ENCODE results near the gene ATP8A1. TPM values are rescaled to one million over a fixed set of nuclear protein-coding genes. Genes with fewer than 3 reads are reported as not detected.
"Not testable (repeated sequence)": the region's sequence is repeated elsewhere in the genome, so short reads cannot be mapped to it uniquely, and the experiment has no call there.

Gene ATP8A1
- total RNA-seq: 10 to 100 TPM; 20.9 to 21.1 TPM

DNA sequence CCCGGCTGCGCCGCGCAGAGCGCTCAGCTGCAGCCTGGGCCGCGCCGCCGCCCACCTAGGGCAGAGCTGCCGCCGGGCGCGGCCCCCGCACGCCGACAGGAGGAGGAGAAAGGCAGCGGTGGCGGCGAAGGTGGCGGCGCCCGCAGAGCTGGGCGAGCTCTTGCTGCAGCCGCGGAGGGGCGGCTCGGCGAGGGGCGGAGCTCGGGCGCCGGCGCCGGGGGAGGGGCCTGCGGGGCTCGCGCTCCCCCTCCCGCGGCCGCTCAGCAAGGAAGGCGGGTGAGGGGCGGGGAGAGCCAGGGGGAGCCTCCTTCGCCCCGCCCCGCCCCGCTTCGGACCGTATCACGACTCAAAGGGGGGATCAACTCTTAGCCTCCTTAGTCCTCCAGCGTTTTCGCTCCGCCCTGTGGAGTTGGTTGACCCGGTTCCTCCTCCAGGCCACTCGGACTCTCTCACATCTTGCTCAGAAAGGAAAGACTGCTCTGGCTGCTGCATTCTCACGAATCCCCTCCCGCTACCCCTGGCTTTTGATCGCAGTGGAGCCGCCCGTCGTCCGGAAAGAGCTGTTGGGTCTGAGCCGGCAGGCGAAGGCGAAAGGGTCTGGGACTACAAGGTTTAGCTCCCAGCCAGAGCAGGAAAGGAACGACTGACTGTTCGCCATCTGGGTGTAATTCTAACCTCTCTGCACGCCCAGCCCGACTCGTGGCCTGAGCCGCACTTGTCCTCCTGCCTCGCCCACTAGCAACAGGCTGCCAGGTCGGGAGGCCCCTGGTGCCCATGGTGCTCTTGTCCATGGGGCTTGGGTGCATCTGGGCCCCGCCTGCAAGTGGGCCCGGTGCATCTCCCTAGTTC lies at the start of gene ATP8A1:
Gene ATP8A1 (minus strand): TSS at position 162 of the 849 bp plus-strand sequence. CDS start 232 bp downstream, outside the sequence.
- Mint-ChIP-seq H3K9me3 (peaks cover 3% of the 10 kb centered on the region), H3K4me3 (peak within 1 kb of the TSS; percentile 87), H3K27me3 (no peaks in the 10 kb centered on the region), H3K4me1 (peaks cover 30% of the 10 kb centered on the region), H3K27ac (peak within 1 kb of the TSS; percentile 98), H3K36me3 (ENCODE audit: low read depth) (peaks cover 19% of the 10 kb centered on the region)
- peak; percentile 92 for DNase-seq
- ChIA-PET CTCF (interaction anchor here (1.4 to 3.4 kb wide), 7 partner anchors 8 to 23 kb away, joined by 4 to 26 read pairs (median 8); no protein-coding TSS in a partner anchor), POLR2A (interaction anchor here (0.7 to 1.1 kb wide), 4 partner anchors 12 to 88 kb away, joined by 3 to 6 read pairs (median 4); no protein-coding TSS in a partner anchor)

DNA sequence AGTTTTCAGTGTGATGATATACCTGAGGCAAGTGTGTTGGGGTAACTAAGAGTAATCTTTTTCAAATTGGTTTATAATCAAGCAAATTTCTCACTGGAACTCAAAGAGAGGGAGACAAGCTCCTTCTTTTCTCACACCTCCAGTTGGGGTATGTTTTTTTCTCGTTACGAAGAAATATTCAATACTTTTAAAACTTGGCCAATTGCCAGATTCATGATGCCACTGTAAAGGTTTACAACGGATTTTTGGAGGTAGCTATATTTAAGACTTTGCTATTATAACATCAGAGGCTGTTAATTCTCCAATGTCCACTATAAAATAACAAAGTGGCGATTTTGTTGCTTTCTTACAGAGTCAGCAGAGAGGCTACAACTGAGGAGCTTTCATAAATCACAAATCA lies 49.2 kb upstream of the ATP8A1 start:
- CTCF ChIA-PET: interaction anchor here (1.3 kb wide), 1 partner anchor 9 kb away, joined by 4 read pairs; no protein-coding TSS in a partner anchor
- Mint-ChIP-seq H3K4me1 (no peaks in the 10 kb centered on the region), H3K4me3 (no peak overlapping the region), H3K27me3 (peaks cover 2% of the 10 kb centered on the region), H3K9me3 (no peaks in the 10 kb centered on the region), H3K36me3 (ENCODE audit: low read depth) (no peaks in the 10 kb centered on the region), H3K27ac (no peak overlapping the region)
- DNase-seq: no peak
- POLR2A ChIA-PET: no interaction called here

DNA sequence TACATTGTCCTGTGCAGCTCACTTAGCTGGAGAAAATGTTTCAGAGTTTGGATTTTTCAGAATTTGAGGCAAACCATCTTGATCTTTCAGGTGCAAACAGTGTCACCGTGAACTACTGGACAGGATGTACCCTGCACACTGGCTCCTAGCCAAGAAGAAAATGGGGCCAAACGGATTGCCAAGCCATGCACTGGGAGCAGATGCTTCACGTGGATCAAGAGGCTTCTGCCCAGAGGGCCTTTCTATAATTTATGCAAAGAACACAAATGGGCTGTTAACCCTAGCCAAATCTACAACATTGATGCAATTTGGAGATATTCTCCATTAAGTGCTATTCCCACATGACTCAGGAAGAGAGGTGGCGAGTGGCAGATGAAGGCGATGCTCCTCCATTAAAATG lies 46.9 kb upstream of the ATP8A1 start:
- Mint-ChIP-seq H3K4me3 (no peak overlapping the region), H3K9me3 (peaks cover 3% of the 10 kb centered on the region), H3K36me3 (ENCODE audit: low read depth) (no peaks in the 10 kb centered on the region), H3K27me3 (no peaks in the 10 kb centered on the region), H3K4me1 (no peaks in the 10 kb centered on the region), H3K27ac (no peak overlapping the region)
- POLR2A ChIA-PET: no interaction called here
- CTCF ChIA-PET: no interaction called here
- no peak for DNase-seq

DNA sequence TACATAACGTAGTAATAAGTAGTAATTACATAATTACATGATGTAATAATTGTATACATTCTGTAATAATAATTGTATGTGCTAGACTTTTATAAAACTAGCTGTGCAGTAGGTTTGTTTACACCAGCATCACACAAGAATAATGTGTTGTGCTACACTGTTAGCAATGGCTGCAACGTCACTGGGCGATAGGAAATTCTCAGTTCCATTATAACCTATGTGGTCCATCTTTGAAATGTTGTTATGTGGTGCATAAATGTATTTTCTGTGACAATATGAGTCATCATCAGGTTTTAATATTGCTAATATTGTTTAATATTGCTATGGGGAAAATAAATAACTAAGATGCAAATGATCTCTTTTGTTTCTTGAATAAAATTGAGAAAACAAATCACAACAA lies 46.0 kb upstream of the ATP8A1 start:
- ChIA-PET POLR2A (no interaction called here), CTCF (no interaction called here)
- H3K9me3 Mint-ChIP-seq: peaks cover 3% of the 10 kb centered on the region
- H3K27ac Mint-ChIP-seq: no peak overlapping the region
- no peak for DNase-seq
- H3K36me3 Mint-ChIP-seq (ENCODE audit: low read depth): no peaks in the 10 kb centered on the region
- H3K4me1 Mint-ChIP-seq: no peaks in the 10 kb centered on the region
- no peak overlapping the region for H3K4me3 Mint-ChIP-seq
- H3K27me3 Mint-ChIP-seq: no peaks in the 10 kb centered on the region

DNA sequence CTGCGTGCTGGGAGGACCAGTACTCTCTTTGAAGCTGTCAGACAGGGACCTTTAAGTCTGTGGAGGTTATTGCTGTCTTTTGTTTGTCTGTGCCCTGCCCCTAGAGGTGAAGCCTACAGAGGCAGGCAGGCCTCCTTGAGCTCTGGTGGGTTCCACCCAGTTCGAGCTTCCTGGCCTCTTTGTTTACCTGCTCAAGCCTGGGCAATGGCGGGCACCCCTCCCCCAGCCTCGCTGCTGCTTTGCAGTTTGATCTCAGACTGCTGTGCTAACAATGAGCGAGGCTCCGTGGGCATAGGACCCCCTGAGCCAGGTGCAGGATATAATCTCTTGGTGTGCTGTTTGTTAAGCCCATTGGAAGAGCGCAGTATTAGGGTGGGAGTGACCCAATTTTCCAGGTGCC lies 44.9 kb upstream of the ATP8A1 start:
- H3K27ac Mint-ChIP-seq; POLR2A ChIA-PET; CTCF ChIA-PET; H3K4me1 Mint-ChIP-seq; H3K36me3 Mint-ChIP-seq (ENCODE audit: low read depth); H3K9me3 Mint-ChIP-seq; H3K27me3 Mint-ChIP-seq; DNase-seq; H3K4me3 Mint-ChIP-seq: not testable (repeated sequence)

DNA sequence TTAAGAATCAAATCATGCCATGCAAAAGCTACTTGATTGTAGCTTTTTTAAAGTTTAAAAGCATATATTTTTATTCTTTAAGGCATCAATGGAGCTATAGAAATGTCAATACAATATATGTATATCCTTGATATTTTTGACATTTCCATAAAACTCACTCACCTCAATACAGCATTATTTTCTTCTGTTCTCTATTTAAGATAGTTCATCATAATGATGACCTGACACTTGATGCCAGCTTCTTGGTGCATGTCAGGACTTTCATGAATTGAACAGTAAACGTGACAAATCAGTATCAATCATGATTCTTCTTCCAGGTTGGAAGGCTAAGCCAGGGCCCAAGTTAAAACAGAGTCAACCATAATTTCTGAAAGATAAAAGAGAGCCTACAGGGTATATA lies 33.6 kb upstream of the ATP8A1 start:
- POLR2A ChIA-PET: no interaction called here
- H3K27me3 Mint-ChIP-seq: peaks cover 6% of the 10 kb centered on the region

DNA sequence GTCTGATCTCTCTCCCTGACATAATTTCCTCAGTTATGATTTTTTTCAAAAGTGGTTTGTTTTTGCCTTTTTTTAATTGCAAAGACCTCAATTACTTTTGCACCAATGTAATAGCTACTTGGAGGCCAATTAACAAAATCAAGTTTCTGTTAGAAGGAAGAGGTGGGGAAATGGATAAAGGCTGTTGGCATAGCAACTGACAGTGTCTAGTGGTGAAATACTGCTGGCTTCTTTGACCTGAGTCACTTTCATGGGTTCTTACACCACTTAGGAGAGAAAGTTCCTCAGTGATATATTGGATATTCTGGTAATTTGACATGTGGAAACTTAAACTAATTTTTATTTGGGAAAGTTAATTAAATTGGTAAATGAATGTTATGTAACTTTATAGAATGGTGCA lies 26.5 kb upstream of the ATP8A1 start:
- Mint-ChIP-seq H3K27me3 (peaks cover 9% of the 10 kb centered on the region), H3K27ac (no peak overlapping the region), H3K4me3 (no peak overlapping the region), H3K36me3 (ENCODE audit: low read depth) (peaks cover 5% of the 10 kb centered on the region), H3K9me3 (peaks cover 3% of the 10 kb centered on the region), H3K4me1 (peaks cover 7% of the 10 kb centered on the region)
- CTCF ChIA-PET: no interaction called here
- DNase-seq: no peak
- POLR2A ChIA-PET: no interaction called here

More for the DNA sequence above, 33.6 kb upstream of the ATP8A1 start:
- H3K9me3 Mint-ChIP-seq: no peaks in the 10 kb centered on the region
- no peak overlapping the region for H3K4me3 Mint-ChIP-seq
- H3K27ac Mint-ChIP-seq: no peak overlapping the region
- no peaks in the 10 kb centered on the region for H3K4me1 Mint-ChIP-seq
- CTCF ChIA-PET: interaction anchor here (1.7 kb wide), 1 partner anchor 12 kb away, joined by 6 read pairs; no protein-coding TSS in a partner anchor
- no peak for DNase-seq
- H3K36me3 Mint-ChIP-seq (ENCODE audit: low read depth): no peaks in the 10 kb centered on the region

DNA sequence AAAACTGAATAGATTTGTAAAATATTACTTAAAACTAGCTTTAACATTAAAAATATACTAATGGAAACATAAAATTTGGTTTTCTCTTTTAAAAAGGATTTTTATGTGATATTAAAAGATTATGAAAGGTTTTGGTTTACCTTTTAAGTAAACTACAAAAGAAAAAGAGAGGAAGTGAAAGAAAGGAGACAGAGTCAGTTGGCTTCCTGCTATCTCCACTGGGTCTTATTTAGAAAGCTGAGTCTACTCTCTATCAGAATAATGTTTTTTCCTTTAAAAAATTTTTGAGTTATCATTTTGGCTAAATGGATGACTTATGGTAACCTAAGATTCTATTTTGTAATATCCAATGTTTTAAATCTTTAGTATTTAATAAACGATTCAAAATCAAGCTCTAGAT lies 21.6 kb upstream of the ATP8A1 start:
- Mint-ChIP-seq H3K27me3 (no peaks in the 10 kb centered on the region), H3K4me1 (peaks cover 11% of the 10 kb centered on the region), H3K4me3 (no peak overlapping the region), H3K9me3 (peaks cover 7% of the 10 kb centered on the region), H3K27ac (no peak overlapping the region), H3K36me3 (ENCODE audit: low read depth) (peaks cover 7% of the 10 kb centered on the region)
- no peak for DNase-seq
- ChIA-PET POLR2A (no interaction called here), CTCF (interaction anchor here (1.8 to 2.1 kb wide), 2 partner anchors 13 to 22 kb away, joined by 6 read pairs; partner anchors contain the start of gene ATP8A1)

DNA sequence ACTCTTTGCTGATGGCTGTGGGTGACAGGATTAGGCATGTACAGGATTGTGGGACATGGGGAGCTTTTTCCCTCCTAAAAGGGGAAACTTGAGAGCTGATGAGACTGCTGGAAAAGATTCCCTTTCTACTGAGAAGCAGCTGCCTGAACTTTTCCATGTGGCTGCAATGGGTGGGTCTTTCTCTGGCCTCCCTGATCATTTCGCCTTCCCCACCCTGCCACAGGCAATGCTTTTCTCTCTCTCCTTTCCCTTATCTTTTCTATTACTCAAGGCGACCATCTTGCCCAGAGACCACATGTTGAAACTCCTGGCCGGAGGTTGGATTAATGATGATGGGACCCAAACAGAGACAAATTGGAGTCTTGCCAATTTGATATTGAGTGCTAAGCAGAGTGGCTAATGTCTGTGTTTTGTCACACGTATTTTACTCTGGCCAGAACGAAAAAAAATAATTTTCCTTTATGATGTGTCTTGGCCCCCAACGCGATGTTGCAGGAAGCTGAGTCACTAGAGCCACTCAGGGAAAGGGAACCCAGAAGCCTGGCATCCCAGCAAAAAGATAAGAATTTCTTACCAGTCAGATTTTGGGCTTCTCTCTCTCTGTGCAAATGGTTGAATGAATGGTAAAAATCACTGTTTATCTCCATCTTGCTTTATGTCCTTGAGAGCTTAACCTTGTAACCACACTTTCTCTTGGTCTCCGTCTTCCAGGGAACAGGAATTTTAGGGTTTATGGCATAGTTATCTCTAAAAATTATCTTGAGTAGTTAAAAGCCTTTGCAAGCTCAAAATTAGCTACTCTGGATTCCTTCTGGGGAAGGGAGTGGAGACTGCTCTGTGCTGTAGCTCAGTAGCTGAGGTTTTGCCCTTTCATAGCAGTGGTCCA lies 19.4 kb upstream of the ATP8A1 start:
- Mint-ChIP-seq H3K27me3 (no peaks in the 10 kb centered on the region), H3K9me3 (peaks cover 10% of the 10 kb centered on the region), H3K27ac (no peak overlapping the region), H3K4me3 (no peak overlapping the region), H3K36me3 (ENCODE audit: low read depth) (peaks cover 10% of the 10 kb centered on the region), H3K4me1 (peaks cover 30% of the 10 kb centered on the region)
- ChIA-PET CTCF (interaction anchor here (1.1 kb wide), 1 partner anchor 11 kb away, joined by 3 read pairs; no protein-coding TSS in a partner anchor), POLR2A (interaction anchor here (0.8 kb wide), 1 partner anchor 19 kb away, joined by 3 read pairs; the partner anchor contains the start of gene ATP8A1)
- no peak for DNase-seq

DNA sequence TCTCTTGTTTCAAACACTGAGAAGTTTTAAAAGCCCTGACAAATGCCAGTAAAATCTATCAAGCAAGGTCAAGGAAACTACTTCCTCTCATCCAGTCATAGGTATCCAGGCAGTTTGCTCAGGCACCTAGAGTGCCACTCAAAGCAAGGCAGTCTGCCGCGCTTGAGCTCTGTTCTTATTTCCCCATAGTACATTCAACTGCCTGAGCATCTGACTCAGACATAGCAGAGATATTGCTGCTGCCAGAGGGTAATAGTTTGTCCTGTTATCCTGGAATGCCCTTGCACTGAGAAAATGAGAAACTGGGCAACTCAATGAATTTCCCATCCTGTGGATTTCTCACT lies 16.1 kb upstream of the ATP8A1 start:
- H3K27ac Mint-ChIP-seq: peak overlapping the region; percentile 88
- POLR2A ChIA-PET: interaction anchor here (1.2 kb wide), 1 partner anchor 16 kb away, joined by 6 read pairs; no protein-coding TSS in a partner anchor
- H3K9me3 Mint-ChIP-seq: peaks cover 14% of the 10 kb centered on the region
- H3K4me3 Mint-ChIP-seq: no peak overlapping the region
- DNase-seq: no peak
- CTCF ChIA-PET: interaction anchor here (0.8 to 2.2 kb wide), 3 partner anchors 16 to 37 kb away, joined by 3 to 17 read pairs (median 3); partner anchors contain the start of gene ATP8A1
- H3K27me3 Mint-ChIP-seq: peaks cover 2% of the 10 kb centered on the region
- peaks cover 10% of the 10 kb centered on the region for H3K36me3 Mint-ChIP-seq (ENCODE audit: low read depth)
- peaks cover 39% of the 10 kb centered on the region for H3K4me1 Mint-ChIP-seq

DNA sequence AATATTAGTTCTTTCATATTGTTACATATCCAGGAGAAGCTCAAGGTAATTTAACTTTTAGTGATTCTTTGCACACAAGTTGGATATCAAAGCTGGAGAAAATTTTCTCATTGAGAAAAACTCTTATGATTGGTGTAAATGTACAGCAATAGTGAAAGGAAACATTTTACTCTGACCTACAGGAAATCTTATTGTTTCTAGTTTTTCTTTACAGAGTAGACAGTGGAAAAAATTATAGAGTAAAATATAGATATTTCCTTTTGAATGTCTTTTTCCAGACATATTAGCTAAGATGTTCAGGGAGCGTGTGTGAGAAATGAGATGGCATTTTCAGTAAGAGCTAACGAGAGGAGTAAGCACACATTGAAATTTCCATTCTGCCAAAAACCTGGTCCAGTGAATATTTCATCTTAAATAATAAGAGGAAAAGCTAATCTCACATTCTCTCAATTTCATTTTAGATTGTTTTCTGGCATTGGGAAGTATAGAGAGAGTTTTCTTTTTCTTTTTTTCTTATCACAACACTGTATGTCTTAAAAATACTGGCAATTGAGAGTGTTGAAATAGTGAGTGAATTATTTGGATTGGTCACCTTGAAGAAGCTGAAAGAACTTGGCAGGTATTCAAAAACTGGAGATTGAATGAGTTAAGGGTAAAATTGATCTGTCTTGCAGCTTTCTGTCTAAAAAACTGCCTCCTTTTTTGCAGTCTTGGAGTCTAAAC lies 15.6 kb upstream of the ATP8A1 start:
- peaks cover 12% of the 10 kb centered on the region for H3K9me3 Mint-ChIP-seq
- peaks cover 3% of the 10 kb centered on the region for H3K27me3 Mint-ChIP-seq
- ChIA-PET CTCF (interaction anchor here (0.7 to 2.2 kb wide), 5 partner anchors 15 to 37 kb away, joined by 3 to 17 read pairs (median 3); partner anchors contain the start of gene ATP8A1), POLR2A (interaction anchor here (0.7 to 1.2 kb wide), 2 partner anchors 15 to 28 kb away, joined by 3 to 6 read pairs; no protein-coding TSS in a partner anchor)
- H3K4me1 Mint-ChIP-seq: peaks cover 38% of the 10 kb centered on the region
- peak overlapping the region; percentile 88 for H3K27ac Mint-ChIP-seq
- DNase-seq: no peak
- H3K4me3 Mint-ChIP-seq: no peak overlapping the region
- H3K36me3 Mint-ChIP-seq (ENCODE audit: low read depth): peaks cover 10% of the 10 kb centered on the region

Measured in activated CD4-positive, alpha-beta T cell treated with anti-CD3 and anti-CD28 coated beads, Interleukin-2, amount 10 ng/mL, durations not matched to agents 7 days and 5 days (primary cell).